Fibroblast of skin of left biceps (primary cell): ENCODE data around the gene RAMAC.
"Not testable (repeated sequence)": the region's sequence is repeated elsewhere in the genome, so short reads cannot be mapped to it uniquely, and the experiment has no call there.

Experiments
- DNase-seq, 2 experiments: peaks; one replicate each; pipeline ENCODE4 v3.0.0-alpha.2; 2013; ENCODE audit warnings: low read depth in 2 of 2

The RAMAC gene

DNA sequence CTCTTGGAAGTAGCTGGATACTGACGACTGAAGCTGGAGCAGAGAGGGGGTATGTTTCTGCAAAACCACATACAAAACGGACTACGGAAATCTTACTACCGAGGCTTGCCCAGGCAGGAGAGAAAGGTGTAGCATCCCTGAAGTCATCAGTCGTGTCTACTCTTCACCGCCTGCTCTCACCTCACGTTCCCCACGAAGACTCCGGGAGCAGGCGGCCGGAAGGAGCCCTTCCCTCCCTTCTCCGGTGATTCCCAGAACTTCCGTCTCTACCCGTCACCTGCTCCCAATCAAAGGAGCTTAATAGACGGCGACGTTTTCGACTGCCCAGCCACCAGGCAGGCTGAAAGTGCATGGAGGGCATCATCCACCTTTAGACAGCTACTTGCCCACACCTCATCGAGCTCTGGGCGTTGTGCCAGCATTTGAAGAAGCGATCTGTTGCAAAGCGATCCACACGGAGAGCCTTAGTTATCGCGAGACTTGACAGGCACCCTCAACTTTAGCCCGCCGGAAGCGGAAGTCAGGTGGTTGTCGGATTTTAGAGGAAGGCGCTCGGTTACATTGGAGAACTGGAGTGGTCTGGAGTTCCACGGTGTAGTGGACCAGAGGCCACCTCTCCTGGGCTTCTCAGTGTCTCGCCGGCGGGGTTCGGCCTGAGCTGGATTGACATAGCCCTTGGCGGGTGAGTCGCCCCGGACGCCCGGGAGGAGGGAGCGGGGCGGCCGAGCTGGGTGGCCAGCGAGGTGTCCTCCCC is at the start of gene RAMAC:
Gene RAMAC, plus strand, starts transcription at position 523 of the 754 bp plus-strand sequence. CDS start 2,809 bp downstream, outside the sequence.
- DNase-seq = peak; percentile 89 to 90

DNA sequence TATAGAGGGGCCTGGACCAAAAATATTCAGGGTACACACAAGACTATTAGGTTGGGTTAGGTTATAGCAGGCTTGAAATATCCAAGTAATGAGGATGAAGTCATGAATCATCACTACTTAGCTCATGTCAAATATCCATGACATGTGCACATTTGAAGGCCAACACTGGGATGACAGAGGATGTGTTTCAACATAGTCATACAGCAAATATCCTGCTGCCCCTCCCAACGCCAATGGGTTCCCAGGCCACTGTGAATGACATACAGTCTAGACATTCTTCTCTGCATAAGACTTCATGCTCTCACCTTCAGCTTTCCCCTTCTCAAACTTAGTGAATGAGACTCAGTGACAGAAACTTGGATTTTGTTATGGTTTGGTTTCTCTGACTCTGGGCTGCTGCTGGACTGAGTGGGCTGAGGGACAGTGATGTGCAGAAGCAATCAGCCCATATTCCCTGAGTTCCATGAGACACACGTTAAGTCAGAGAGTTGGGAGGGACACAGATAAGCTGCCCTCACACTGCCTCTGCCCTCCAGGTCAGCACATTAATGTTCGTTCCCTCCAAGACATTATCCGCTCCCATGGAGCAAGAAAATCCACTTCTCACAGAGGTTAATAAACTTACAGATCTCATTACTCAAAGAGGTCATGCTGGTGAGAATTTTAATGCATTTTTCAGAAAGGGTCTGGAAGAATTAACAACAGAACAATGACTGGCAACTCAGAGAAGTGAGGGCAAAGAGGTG is 48.9 kb upstream of the RAMAC start:
- no peak for DNase-seq

DNA sequence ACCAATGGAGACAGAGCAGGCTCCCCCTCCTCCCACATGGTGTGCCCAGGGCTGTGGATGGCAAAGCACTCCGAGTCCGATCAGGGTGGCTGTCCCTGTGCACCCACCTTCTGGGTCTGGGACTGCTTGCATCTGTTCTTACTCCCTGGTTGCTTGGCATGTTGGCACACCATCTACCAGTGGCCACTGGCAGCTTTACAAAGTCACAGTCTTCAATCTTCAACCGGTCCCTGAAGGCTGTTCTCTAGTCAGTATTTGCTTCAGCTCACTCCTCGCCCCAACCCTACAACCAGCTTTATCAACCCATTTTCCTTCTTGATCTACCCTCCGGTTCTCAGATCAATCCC is 48.3 kb upstream of the RAMAC start:
- no peak for DNase-seq

DNA sequence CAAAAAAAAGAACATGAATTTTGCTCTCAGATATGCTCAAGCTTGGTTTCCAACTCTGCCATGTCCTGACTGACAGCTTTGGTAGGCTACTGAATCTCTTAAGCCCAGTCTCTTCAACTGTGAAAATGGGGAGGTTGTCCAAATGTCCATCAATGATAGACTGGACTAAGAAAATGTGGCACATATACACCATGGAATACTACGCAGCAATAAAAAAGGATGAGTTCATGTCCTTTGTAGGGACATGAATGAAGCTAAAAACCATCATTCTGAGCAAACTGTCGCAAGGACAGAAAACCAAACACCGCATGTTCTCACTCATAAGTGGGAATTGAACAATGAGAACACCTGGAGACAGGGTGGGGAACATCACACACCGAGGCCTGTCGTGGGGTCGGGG is 46.3 kb upstream of the RAMAC start:
- DNase-seq = not testable (repeated sequence)

DNA sequence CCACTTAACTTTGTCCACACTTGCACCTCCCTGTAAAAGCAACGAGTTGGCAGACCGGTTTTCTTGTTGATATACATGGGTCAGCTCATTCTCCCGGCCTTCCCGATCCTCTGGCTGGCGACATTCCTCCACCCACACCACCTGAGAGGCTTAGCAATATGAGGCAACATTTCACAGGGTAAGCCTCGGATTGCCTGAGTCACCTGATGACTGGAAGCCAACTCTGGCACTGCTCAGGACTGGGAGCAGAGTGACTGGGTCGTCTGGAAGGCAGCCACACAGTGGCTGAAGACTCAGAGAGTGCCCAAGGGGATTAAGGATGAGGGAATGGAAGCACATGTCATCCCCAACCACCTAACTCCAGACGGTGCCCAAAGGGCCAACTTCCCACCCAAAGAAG is 43.3 kb upstream of the RAMAC start:
- no peak for DNase-seq

DNA sequence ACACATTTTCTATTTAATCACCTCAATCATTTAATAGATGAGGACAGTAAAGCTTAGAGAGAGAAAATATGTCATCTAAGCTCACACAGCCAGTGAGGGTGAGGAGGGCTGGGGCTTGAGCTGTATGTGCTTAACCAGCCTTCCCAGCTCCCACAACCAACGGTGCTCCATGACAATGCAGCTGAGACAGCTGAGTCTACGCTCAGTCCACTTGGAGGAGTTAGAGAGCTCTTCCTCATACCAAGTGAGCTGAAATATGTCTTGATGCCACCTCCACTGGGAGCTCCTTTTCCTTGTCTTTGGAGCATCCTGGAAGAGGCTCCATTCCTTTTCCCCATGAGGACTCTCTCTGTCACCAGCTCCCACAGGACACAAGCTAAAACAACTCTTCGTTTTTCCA is 42.8 kb upstream of the RAMAC start:
- DNase-seq = no peak

DNA sequence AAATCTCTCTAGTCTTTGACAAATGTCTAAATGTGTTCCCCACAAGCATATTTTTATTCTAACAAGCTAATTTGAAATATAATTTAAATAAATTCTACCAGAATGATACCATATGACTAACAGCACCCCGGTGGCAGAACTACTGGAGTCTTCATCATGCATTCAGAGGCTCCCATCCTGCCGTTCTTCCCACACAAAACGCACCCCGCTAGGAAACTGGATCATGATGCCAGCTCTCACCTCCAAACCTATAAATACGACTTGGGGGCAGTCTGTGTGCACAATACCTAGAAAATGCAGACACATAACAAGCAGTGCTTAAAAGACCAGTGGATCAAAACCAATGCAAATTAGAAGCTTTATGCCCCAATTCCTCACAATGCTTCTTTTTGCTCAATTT is 42.0 kb upstream of the RAMAC start:
- DNase-seq = no peak

DNA sequence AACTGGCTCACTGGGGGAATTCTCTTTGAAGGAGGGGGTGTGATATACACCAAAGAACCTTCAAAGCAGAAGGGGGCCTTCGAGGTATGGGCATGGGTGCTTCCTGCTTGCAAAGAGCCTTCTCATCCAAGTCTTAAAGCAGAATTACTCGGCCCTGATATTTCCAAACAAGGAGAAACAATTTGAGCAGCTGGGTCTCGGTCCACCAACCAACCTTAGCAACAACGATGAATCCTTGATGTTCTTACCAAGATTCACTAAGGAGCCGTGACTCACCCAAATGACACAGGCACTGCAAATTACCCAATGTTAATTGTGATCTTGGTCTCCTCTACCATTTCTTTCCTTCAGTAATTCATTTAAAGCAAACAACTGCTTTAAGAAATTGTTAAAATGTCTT is 41.2 kb upstream of the RAMAC start:
- no peak for DNase-seq

DNA sequence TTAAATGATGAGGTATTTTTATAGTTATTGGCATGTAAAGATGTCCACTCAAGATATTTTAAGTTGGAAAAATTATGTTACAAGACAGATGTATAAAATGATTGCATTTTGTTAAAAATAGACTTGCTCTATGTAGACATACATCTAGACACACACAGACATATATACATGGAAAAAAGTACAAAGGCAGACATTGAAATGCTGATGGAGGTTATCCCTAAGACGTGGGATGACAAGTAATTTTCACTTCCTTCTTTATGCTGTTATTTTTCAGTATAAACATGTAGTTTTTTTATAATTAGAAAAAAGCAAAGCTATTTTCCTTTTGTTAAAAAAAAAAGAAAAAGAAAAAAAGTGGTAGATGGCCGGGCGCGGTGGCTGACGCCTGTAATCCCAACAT is 40.7 kb upstream of the RAMAC start:
- DNase-seq = no peak

DNA sequence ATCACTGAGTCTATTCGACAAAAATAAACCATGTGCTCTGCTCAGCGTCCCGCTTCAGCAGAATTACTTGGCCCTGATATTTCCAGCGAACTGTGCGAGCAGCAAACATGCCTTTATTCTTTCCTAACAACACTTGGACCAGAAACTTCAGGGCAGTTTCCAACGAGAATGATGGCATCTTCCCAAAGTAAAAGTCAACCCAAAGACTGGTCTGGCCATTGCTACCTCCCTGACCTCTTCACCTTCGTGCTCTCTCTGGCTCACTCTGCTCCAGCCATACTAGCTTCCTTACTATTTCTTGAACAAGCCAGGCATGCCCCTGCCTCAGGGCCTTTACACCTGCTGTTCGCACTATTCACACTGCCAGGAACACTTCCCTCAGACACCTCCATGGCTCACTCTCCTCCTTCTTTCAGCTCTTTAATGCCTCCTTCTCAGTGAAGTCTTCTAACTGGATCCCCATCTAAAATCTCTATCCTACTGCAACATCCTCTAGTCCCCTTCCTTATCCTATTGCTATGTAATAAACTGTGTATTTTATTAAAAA is 39.8 kb upstream of the RAMAC start:
- DNase-seq = no peak

DNA sequence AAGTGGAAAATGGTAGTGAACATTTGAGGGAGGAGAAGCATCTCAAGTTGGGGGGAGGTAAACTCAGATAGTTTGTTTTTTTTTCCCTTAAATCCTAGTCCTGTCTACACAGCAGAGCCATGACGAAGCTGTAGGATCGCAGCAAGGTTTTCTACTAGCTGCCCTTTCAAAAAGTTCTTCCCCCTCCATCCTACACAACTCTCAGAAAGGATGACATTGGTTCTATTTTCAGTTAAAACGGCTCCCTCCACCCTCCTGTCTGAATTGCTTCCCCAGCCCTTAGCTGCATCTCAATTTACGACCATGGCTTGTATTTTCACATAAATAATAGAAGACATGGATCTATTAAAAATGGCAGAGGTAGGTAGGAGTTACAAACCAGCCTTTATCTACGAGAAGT is 35.7 kb upstream of the RAMAC start:
- no peak for DNase-seq

DNA sequence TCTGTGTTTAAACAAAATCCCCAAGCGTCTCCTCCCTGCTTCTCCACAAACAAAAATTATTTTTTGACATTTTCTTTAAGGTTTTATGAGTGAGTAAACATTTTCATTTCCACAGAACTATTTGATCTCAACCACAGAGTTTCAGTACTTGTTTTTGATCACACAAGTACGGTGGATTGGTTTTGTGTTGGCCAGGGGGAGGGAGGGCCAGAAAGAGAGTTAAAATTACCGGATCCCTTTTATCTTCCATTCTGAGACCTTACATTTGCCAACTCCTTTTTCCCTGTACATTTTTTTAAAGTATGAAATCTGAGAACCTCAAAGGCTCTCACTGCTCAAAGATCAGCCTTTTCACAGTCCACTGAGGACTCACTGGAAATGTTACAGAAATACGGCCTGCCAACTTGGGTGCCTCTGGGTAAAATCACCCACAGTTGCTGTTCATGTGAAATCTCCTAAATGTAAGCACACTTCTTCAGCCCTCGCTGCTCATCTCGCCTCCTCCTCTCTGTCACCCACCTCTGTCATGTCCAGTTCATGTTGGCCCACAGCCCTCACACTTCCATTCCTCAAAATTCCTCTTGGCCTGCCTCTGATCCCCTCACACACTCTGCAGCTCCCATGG is 35.2 kb upstream of the RAMAC start:
- no peak for DNase-seq

DNA sequence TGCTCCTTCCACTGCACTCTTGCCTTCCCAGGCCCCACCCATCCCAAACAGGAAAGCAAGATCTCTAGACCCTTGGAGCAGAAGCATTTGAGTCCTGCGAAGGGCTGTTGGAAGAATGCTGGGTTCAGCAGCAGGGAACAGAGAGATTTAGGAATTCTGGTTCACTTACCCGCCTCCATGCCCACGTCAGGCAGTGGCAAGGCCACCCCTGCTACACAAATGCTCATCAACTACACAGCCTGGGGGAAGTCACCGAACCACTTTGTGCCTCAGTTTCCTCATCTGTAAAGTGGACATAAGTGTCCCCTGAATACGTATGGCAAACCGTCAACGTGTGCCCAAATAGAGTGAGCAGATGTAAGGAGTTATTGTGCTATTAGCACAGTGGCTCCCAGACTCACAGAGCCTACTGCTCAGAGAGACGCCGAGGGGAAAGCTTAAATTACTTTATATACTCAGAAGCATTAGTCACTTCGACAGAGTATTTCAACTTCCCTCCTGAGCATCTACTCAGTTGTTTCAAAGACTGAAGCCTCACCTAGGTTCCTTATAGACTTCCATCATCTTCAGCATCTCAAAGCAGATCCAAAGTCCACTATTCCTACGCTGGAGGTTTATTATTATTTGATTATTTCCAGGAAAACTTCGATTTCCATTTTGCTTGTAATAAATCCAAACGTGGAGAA is 34.4 kb upstream of the RAMAC start:
- DNase-seq = no peak

DNA sequence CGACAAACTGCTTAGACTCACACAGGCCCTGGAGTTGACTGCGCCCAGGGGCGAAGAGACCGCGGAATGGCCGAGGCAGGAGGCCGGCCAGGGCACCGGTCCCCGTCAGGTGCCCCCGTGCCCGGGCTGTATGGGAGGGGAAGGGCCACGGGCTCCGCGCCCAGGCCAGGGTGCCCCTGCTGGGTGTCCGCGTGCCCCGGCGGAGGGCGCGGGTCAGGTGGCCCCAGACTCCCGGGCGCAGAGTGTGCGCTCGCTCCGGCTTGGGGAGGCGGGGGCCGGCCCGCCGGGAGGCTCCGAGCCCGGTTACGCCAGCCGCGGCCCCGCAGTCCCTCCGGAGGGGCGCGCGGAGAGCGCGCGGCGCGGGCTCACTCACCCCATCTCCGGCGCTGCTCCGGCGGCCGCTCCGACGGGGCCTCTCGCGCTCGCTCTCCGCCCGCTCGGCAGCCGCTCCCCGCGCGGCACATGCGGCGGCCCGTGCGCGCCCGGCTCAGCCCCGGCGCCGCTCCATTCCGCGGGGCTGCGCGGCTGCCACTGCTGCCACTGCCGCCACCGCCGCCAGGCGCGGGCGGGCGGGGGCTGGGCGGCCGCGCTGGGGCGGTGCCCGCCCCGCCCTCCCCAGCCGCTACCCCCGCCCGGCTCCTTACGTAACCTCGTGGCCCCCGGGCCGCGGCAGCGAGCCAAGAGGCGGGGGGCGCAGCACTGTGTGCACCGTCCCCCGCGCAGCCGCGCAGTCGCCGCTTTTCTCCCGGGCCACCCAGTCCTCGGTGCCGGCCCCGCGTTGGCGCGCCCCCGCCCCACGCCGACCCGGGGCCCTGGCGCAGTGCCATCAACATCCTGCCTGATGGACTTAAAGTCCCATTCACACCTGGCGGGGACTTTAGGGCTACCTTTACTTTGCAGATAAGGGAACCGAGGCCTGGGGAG is 33.6 kb upstream of the RAMAC start, which contains the start of gene HOMER2:
Gene HOMER2, minus strand, starts transcription at position 563 of the 924 bp plus-strand sequence. Its CDS starts 185 bp downstream, at position 378.
- no peak for DNase-seq

DNA sequence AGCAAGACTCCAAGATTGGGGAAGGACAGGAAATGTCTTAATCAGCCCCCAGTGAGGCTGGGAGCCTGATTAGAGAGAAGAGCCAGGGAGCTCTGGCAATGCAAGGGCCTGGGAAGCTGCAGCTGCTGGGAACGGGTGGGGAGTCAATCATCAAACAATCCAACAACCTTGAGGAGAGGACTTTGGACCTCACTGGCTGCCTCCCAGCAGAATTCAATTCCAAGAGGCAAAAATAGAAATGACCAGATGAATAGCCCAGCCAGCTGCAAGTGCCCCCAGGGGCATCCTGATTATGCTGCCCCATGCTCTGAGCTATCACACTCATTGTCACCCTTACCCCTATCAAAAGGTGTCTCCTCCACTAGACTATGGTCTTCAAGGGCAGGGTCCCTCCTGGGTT is 27.4 kb upstream of the RAMAC start:
- no peak for DNase-seq

DNA sequence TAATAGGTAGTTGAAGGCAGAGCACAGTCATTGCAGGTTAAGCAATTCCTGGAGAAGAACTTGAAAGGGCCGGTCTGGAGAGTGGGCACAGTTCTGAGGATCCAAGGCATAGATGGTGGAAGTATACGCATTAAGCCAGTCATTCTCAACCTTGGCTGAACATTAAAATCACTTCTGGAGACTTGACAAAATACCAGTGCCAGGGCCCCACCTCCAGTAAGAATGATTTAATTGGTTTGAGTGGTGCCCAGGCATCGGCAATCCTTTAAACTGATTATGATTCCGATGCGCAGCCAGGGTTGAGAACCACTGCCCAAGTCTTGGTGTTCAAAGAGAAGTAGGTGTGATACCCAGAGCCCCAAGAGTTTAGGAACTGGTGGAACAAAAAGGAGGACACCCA is 26.6 kb upstream of the RAMAC start:
- no peak for DNase-seq

DNA sequence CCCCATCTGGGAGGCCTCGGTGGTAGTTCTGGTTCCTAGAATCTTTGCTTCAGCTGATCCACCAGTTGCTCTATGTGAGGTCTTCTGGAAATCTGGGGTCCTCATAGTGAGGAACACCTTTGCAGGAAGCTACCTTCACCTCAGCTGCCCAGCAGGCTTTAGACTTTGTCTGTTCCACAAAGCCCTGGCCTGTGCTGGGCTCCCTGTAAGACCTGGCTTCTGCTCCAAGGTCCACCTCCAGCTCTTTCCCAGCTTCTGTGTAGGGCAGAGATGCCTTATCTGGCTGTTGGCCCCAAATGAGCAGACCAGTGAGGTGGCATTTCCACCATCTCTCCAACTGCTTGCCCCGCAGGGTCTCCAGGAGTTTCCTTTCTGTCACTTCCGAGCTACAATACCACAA is 25.2 kb upstream of the RAMAC start:
- no peak for DNase-seq

DNA sequence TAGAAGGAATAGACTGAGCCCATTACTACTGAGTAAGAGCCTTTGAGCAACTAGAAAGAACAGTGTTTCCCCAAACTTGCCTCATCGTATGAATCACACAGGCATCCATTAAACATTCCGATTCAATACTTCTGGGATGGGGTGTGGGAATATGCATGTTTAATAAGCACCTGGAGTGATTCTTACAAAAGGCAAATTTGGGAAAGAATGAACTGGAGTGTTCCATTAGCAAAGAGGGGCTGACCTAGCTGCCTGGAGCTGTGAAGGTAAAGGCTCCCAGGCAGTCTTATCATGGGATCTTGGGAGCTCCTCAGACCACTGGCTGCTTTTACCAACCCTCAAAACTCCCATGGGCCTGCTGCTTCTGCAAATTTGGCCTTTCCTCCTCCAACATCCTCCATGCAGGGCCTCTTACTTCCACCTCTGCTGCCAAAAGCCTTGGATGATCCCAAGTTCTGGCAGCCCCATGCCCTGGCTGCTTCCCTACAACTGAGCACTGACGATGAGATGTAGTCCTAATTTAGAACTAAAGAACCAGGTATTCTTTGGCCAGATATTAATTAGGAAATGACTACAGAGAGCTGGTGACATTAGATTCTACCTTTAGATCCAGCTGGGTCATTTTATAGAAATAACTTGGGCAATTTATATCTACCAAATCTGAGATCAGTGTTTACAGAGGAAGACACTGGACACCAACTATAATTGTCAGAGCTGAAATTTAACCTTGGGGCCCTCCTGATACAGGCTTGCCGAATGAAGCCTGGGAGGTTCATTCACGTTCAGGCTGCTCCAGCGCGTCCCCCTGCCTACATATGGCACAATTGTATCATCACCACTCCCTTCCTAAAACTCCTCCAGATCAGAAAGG is 22.3 kb upstream of the RAMAC start:
- no peak for DNase-seq

DNA sequence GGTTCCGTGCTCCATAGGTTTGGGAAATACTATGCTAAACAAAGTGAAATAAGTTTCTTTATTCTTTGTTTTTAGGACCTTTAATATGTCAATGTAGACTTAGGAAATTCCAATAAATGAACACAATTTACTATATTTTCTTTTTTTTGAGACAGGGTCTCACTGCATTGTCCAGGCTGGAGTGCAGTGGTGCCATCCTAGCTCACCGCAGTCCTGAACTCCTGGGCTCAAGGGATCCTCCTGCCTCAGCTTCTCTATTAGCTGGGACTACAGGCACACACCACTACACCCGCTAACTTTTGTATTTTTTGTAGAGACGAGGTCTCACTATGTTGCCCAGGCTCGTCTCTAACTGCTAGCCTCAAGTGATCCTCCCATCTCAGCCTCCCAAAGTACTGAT is 21.1 kb upstream of the RAMAC start:
- no peak for DNase-seq

DNA sequence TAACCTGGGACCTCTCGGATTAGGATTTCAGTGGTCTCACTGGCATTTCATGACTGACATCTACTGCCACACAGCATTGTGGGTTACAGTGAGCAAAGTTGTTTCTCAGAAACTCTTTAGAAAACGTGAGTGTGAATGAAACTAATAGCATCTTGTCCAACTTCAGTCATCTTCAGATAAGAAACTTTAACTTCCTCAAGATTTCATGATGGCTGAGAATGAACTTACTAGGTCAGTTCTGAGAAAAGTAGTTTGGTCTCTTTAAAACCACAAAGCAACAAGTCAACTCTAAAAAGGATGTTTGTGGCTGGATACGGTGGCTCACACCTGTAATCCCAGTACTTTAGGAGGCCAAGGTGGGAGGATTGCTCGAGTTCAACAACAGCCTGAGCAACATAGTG is 19.3 kb upstream of the RAMAC start:
- DNase-seq = no peak
